Adrenal gland (tissue), 12 donors: Measurements from ENCODE around the gene SOHLH1. TPM values are rescaled to one million over a fixed set of nuclear protein-coding genes. Genes with fewer than 3 reads are reported as not detected.

Experiments used
- DNase-seq, 7 donors: peaks; one replicate each; pipeline ENCODE4 v3.0.0-alpha.2; 2019 to 2020
- H3K27ac ChIP-seq, 5 donors: fragments of 200-600 bp; sonication (generic) in 4 of 5; 1 replicate in 3 of 5; 2 replicates in 2 of 5; pipeline versions ENCODE4 v1.5.1 to v1.8.0; 2016 to 2020; ENCODE audit warnings: mild to moderate bottlenecking in 1 of 5
- H3K27me3 ChIP-seq: fragments of 200-600 bp; 2 replicates; pipeline ENCODE4 v1.8.0; 2021
- H3K36me3 ChIP-seq, 2 donors: fragments of 200-600 bp; replicated peaks in 1 of 2; 1 replicate in 1 of 2; 2 replicates in 1 of 2; pipeline versions ENCODE4 v1.5.1 to v1.8.0; 2018 to 2022
- H3K4me1 ChIP-seq, 2 donors: fragments of 200-600 bp; replicated peaks in 1 of 2; 1 replicate in 1 of 2; 2 replicates in 1 of 2; pipeline versions ENCODE4 v1.5.1 to v1.8.0; 2018 to 2021
- H3K4me3 ChIP-seq, 4 donors: fragments of 200-600 bp; sonication (generic) in 3 of 4; one replicate each; pipeline ENCODE4 v1.5.1; 2016 to 2018
- H3K9me3 ChIP-seq, 3 donors: fragments of 200-600 bp; sonication (generic) in 1 of 3; replicated peaks in 1 of 3; 1 replicate in 2 of 3; 2 replicates in 1 of 3; pipeline versions ENCODE4 v1.5.1 to v1.8.0; 2016 to 2021
- POLR2A ChIP-seq, 2 donors: fragments of 450-650 bp; IDR thresholded peaks; one replicate each; pipeline ENCODE4 v1.6.1; 2017; ENCODE audit warnings: antibody characterized with exemption in 2 of 2, mild to moderate bottlenecking in 2 of 2, moderate library complexity in 1 of 2
- WGBS, 4 donors: extraction: QIAGEN DNeasy Blood & Tissue Kit in 2 of 4; methylation state at CpG; one replicate each; pipeline versions ENCODE4 v1.1.5 to v1.1.7; 2013 to 2017; 5-methylcytosine and 5-hydroxymethylcytosine counted together
- intact Hi-C, 2 donors: fragments of 100-400 bp; cut with DNase I; formaldehyde crosslinking; loops; one replicate each; pipeline versions ENCODE4 v1.14.1 to v1.15.0; 2022 to 2023
- polyA plus RNA-seq, 3 donors: library from polyadenylated mRNA; stranded (reverse); fragments of 200-250 nt in 2 of 3; fragments of 350-450 nt in 1 of 3; fragmentation: Illumina TruSeq in 1 of 3; extraction: RNeasy Lipid Tissue Mini Kit (QIAGEN cat#74804) in 1 of 3; gene quantifications; one replicate each; pipeline ENCODE4 v1.2.3, GENCODE V29; 2013 to 2014
- total RNA-seq, 9 donors: library from RNA; depleted of rRNA in 4 of 9; stranded (reverse); fragments of >200 nt in 4 of 9; fragments of 120-200 nt in 1 of 9; fragmentation: NEBNext Ultra II Directional in 1 of 9; extraction: Animal tissue kit (Norgen Biotek cat#: 25700) in 1 of 9; gene quantifications; one replicate each; pipeline versions ENCODE4 v1.1.0 to v1.2.4, GENCODE V29; 2013 to 2023
- TF ChIP-seq, protein P1 (sequence below), 6 experiments: fragments of 450-650 bp in 4 of 6; fragments of 200-600 bp in 2 of 6; sonication (generic) in 1 of 6; IDR thresholded peaks; 1 replicate in 5 of 6; 2 replicates in 1 of 6; pipeline versions ENCODE4 v1.5.1 to v1.8.0; 2016 to 2021; ENCODE audit warnings: antibody characterized with exemption in 6 of 6, mild to moderate bottlenecking in 2 of 6, moderate library complexity in 1 of 6
- donor health status: healthy with polysubstance abuse.
- donor health status: Bipolar disorder and iron deficiency.
- donor health status: DM: yes; HTN: yes; CAD: no.
- donor health status: DM: no; HTN: no; CAD: no.
- donor health status: DM: no; HTN: no; CAD: no.
- donor health status: DM: yes; HTN: yes; CAD: no.

Gene SOHLH1
- total and polyA plus RNA-seq, 12 donors, result not detected

GRCh38 chr9:135745686-135746324, 46.5 kb upstream of the SOHLH1 start:
- no peak for TF ChIP-seq POLR2A (IDR thresholded peaks at IDR 0.05)
- TF ChIP-seq, protein P1, sequence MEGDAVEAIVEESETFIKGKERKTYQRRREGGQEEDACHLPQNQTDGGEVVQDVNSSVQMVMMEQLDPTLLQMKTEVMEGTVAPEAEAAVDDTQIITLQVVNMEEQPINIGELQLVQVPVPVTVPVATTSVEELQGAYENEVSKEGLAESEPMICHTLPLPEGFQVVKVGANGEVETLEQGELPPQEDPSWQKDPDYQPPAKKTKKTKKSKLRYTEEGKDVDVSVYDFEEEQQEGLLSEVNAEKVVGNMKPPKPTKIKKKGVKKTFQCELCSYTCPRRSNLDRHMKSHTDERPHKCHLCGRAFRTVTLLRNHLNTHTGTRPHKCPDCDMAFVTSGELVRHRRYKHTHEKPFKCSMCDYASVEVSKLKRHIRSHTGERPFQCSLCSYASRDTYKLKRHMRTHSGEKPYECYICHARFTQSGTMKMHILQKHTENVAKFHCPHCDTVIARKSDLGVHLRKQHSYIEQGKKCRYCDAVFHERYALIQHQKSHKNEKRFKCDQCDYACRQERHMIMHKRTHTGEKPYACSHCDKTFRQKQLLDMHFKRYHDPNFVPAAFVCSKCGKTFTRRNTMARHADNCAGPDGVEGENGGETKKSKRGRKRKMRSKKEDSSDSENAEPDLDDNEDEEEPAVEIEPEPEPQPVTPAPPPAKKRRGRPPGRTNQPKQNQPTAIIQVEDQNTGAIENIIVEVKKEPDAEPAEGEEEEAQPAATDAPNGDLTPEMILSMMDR (IDR thresholded peaks at IDR 0.05), result no peak
- no peaks in the 10 kb centered on the region for H3K27me3 ChIP-seq
- no peak for DNase-seq
- H3K4me3 ChIP-seq, result no peak overlapping the region
- 81 to 92% (median 87%) methylated on average over 10 to 24 of the region's 24 CpGs for WGBS, 4 donors
- intact Hi-C loops, result no loop called here
- no peaks in the 10 kb centered on the region for H3K36me3 ChIP-seq
- H3K27ac ChIP-seq, result no peak overlapping the region
- H3K4me1 ChIP-seq, result no peaks in the 10 kb centered on the region
- no peaks in the 10 kb centered on the region for H3K9me3 ChIP-seq

GRCh38 chr9:135745189-135745588, 45.9 kb upstream of the SOHLH1 start:
- no peaks in the 10 kb centered on the region for H3K4me1 ChIP-seq
- no peak for TF ChIP-seq POLR2A (IDR thresholded peaks at IDR 0.05)
- TF ChIP-seq, protein P1 (IDR thresholded peaks at IDR 0.05), result no peak
- no peak overlapping the region for H3K4me3 ChIP-seq
- WGBS, 4 donors, result 86 to 94% (median 89%) methylated on average over 9 to 21 of the region's 21 CpGs
- H3K36me3 ChIP-seq, result no peaks in the 10 kb centered on the region
- no peak overlapping the region for H3K27ac ChIP-seq
- intact Hi-C loops, result no loop called here
- no peaks in the 10 kb centered on the region for H3K9me3 ChIP-seq
- no peaks in the 10 kb centered on the region for H3K27me3 ChIP-seq
- no peak for DNase-seq

DNA sequence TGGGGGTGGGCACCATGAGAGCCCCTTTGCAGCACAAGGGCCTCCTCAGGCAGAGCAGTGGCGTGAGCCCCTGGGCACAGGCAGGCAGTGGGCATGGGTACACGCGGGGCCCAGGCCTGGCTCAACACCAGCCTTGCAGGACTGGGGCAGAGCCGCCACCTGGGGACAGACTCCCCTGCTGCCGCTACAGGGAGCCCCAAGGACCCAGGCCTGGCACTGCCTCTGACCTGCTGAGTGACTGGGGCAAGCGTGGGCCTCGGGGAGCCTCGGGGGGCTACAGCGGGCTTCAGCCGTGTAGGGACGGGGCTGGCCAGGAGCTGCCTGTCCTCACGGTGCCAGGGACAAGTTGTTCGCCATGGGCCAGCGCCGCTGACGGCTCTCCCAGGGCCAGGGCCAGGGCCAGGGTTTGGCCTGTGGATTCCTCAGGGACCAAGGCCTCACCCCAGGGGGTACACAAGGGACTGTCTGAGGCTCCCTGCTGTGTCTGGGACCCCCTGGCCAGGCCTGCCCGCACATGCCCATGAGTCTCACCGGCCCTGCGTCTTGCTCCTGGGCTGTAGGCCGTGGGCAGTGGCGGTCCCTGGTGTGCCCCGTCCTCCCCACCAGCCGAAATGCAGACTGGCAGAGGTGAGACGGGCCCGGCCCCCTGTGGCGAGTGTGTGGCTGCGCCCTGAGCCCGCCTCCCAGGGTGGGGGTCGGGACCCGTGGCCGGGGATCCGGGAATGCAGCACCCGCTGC, 45.2 kb upstream of the SOHLH1 start:
- Histone ChIP-seq H3K4me3 (no peak overlapping the region), H3K36me3 (no peaks in the 10 kb centered on the region), H3K27ac (no peak overlapping the region), H3K9me3 (no peaks in the 10 kb centered on the region), H3K4me1 (no peaks in the 10 kb centered on the region), H3K27me3 (no peaks in the 10 kb centered on the region)
- WGBS, 4 donors, result 81 to 88% (median 87%) methylated on average over 20 to 33 of the region's 33 CpGs; no CpG with 5 or more reads in 1 of the 4 donors
- DNase-seq, result no peak
- no peak for TF ChIP-seq POLR2A (IDR thresholded peaks at IDR 0.05)
- TF ChIP-seq, protein P1 (IDR thresholded peaks at IDR 0.05), result no peak
- intact Hi-C loops, result no loop called here

GRCh38 chr9:135743546-135744332, 44.5 kb upstream of the SOHLH1 start:
- no peaks in the 10 kb centered on the region for H3K27me3 ChIP-seq
- TF ChIP-seq, protein P1 (IDR thresholded peaks at IDR 0.05), result no peak
- TF ChIP-seq POLR2A (IDR thresholded peaks at IDR 0.05), result no peak
- WGBS, 4 donors, result 60 to 85% (median 79%) methylated on average over 1 to 25 of the region's 25 CpGs
- DNase-seq, result no peak
- H3K4me3 ChIP-seq, result no peak overlapping the region
- H3K4me1 ChIP-seq, result no peaks in the 10 kb centered on the region
- intact Hi-C loops, result no loop called here
- H3K36me3 ChIP-seq, result no peaks in the 10 kb centered on the region
- H3K27ac ChIP-seq, result no peak overlapping the region
- no peaks in the 10 kb centered on the region for H3K9me3 ChIP-seq
